ENCODE data around the gene NTNG1. TPM values are rescaled to one million over a fixed set of nuclear protein-coding genes. Genes with fewer than 3 reads are reported as not detected.

NTNG1 gene
- total RNA-seq, 6 experiments from 2014 or later: not detected

DNA sequence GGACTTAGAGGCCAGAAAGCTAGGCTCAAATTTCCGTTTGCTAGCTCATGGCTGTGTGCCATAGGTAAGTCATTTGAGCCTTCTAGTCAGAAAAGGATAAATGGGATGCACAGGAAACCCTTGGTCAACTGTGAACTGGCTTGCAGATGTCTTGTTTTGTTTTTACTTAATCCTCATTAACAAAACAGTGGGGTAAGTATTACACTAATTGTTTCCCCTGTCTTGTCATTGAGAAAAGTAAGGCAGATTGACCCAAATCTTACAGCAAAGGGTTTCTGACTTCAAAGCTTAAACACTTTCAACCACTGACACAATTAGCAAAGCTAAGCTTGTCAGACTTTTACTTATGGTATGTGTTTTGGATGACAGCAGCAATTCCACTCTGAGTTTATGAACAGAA lies 291.3 kb downstream of the NTNG1 start:
- 33% methylated on average over 1 of the region's 1 CpG for WGBS (ENCODE audit: insufficient coverage, low coverage, low lambda C conversion rate, missing lambda C conversion rate)
- ATAC-seq (no peak), DNase-seq (no peak)
- intact Hi-C loops (cut with DNase I): no loop called here
- peaks cover 0 to 4% (median 0%) of the 10 kb centered on the region in 4 donors for H3K4me1 ChIP-seq
- no peaks in the 10 kb centered on the region for H3K9me3 ChIP-seq
- H3K27me3 ChIP-seq: no peaks in the 10 kb centered on the region
- no peaks in the 10 kb centered on the region for H3K36me3 ChIP-seq
- no peak overlapping the region for H3K27ac ChIP-seq
- TF ChIP-seq POLR2A (IDR thresholded peaks at IDR 0.05): no peak
- TF ChIP-seq, protein P1, sequence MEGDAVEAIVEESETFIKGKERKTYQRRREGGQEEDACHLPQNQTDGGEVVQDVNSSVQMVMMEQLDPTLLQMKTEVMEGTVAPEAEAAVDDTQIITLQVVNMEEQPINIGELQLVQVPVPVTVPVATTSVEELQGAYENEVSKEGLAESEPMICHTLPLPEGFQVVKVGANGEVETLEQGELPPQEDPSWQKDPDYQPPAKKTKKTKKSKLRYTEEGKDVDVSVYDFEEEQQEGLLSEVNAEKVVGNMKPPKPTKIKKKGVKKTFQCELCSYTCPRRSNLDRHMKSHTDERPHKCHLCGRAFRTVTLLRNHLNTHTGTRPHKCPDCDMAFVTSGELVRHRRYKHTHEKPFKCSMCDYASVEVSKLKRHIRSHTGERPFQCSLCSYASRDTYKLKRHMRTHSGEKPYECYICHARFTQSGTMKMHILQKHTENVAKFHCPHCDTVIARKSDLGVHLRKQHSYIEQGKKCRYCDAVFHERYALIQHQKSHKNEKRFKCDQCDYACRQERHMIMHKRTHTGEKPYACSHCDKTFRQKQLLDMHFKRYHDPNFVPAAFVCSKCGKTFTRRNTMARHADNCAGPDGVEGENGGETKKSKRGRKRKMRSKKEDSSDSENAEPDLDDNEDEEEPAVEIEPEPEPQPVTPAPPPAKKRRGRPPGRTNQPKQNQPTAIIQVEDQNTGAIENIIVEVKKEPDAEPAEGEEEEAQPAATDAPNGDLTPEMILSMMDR (IDR thresholded peaks at IDR 0.05): no peak
- H3K4me3 ChIP-seq: no peak overlapping the region

DNA sequence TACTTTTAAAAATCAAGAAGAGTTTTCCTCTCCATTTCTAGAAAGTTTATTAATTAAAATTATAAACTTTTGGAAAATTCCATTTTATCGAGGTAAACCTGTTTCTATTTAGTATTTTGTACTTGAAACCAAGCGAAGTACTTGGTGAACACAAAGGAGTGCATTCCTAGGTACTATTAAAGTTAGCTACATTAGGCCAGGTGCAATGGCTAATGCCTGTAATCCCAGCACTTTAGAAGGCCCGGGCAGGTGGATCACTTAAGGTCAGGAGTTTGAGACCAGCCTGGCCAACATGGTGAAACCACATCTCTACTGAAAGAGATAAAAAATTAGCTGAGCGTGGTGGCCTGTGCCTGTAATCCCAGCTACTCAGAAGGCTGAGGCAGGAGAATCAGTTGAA lies 292.2 kb downstream of the NTNG1 start:
- peaks cover 0 to 4% (median 0%) of the 10 kb centered on the region in 4 donors for H3K4me1 ChIP-seq
- intact Hi-C loops (cut with DNase I): no loop called here
- DNase-seq (no peak), ATAC-seq (no peak)
- no peaks in the 10 kb centered on the region for H3K9me3 ChIP-seq
- WGBS (ENCODE audit: insufficient coverage, low coverage, low lambda C conversion rate, missing lambda C conversion rate): 92% methylated on average over 3 of the region's 4 CpGs
- H3K4me3 ChIP-seq: no peak overlapping the region
- H3K27ac ChIP-seq: no peak overlapping the region
- no peaks in the 10 kb centered on the region for H3K36me3 ChIP-seq
- TF ChIP-seq, protein P1 (IDR thresholded peaks at IDR 0.05): no peak
- no peak for TF ChIP-seq POLR2A (IDR thresholded peaks at IDR 0.05)
- H3K27me3 ChIP-seq: no peaks in the 10 kb centered on the region

DNA sequence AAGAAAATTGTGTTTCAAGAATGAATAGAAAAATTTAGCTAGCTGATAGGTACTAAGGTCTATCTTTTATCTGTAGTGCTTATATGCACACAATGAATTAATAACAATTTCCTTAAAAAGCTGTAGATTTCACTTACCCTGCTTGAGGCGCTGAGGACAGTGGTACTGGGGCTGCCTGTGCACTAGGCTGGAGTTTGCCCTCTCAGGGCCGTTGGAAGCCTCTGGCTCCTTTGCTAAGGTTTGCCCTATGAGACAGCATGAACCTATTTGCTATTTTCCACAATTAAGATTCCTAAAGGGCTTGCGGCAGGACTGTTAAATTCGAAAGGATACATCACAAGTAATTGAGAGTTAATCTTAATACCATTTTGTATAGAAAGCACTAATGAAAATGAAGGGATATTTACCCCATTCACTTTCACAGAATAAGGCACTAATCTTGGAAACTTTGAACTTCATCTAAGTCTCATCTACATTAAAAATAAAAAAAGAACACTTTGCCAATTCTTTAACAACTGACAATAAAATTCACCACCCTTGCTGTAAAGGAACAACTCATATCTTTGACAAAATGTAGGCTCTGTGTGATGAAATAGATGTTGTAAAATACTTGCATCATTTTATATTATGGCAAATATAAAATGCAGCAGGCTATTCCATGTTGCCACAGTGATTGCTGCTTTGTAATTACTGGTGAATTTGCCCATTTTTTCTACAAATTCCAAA lies 293.0 kb downstream of the NTNG1 start:
- Histone ChIP-seq H3K36me3 (no peaks in the 10 kb centered on the region), H3K9me3 (no peaks in the 10 kb centered on the region), H3K4me1 (peaks cover 0 to 4% (median 0%) of the 10 kb centered on the region in 4 donors), H3K27me3 (no peaks in the 10 kb centered on the region), H3K27ac (no peak overlapping the region), H3K4me3 (no peak overlapping the region)
- TF ChIP-seq, protein P1 (IDR thresholded peaks at IDR 0.05): no peak
- no peak for TF ChIP-seq POLR2A (IDR thresholded peaks at IDR 0.05)
- DNase-seq (no peak), ATAC-seq (no peak)
- intact Hi-C loops (cut with DNase I): no loop called here
- WGBS (ENCODE audit: insufficient coverage, low coverage, low lambda C conversion rate, missing lambda C conversion rate): 41% methylated on average over 3 of the region's 4 CpGs

DNA sequence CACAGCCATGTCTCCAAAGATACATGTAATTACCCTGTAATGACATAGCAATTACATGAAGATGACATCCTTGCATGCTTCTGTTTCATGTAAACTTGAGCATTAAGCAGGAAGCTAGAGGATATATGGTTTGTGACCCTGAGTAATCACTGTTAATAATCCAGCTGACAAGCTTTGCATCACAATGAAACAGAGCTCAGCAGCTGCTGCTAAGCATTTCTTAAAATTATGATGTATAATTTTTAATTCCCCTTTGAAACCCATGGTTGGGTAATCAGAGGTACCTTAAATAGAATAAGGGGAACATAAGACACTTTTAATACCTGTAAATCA lies 293.5 kb downstream of the NTNG1 start:
- intact Hi-C loops (cut with DNase I): no loop called here
- no peak for TF ChIP-seq POLR2A (IDR thresholded peaks at IDR 0.05)
- TF ChIP-seq, protein P1 (IDR thresholded peaks at IDR 0.05): no peak
- no peak for DNase-seq
- H3K27ac ChIP-seq: no peak overlapping the region
- H3K4me3 ChIP-seq: no peak overlapping the region
- no peaks in the 10 kb centered on the region for H3K27me3 ChIP-seq
- no peaks in the 10 kb centered on the region for H3K36me3 ChIP-seq
- ATAC-seq: no peak
- H3K4me1 ChIP-seq: peaks cover 0 to 4% (median 0%) of the 10 kb centered on the region in 4 donors
- H3K9me3 ChIP-seq: no peaks in the 10 kb centered on the region

All from right lobe of liver (tissue), 6 donors.